ENCODE measurements around the gene SNX11.
A peak's percentile ranks its signal among the peaks of the same experiment; 100 is the strongest.
"Not testable (repeated sequence)": the region's sequence is repeated elsewhere in the genome, so short reads cannot be mapped to it uniquely, and the experiment has no call there.

SNX11 gene

GRCh38 chr17:48066192-48066591 is 41.4 kb upstream of the SNX11 start:
- no peak for DNase-seq (ENCODE audit: low read depth)
- TF ChIP-seq, protein P1, sequence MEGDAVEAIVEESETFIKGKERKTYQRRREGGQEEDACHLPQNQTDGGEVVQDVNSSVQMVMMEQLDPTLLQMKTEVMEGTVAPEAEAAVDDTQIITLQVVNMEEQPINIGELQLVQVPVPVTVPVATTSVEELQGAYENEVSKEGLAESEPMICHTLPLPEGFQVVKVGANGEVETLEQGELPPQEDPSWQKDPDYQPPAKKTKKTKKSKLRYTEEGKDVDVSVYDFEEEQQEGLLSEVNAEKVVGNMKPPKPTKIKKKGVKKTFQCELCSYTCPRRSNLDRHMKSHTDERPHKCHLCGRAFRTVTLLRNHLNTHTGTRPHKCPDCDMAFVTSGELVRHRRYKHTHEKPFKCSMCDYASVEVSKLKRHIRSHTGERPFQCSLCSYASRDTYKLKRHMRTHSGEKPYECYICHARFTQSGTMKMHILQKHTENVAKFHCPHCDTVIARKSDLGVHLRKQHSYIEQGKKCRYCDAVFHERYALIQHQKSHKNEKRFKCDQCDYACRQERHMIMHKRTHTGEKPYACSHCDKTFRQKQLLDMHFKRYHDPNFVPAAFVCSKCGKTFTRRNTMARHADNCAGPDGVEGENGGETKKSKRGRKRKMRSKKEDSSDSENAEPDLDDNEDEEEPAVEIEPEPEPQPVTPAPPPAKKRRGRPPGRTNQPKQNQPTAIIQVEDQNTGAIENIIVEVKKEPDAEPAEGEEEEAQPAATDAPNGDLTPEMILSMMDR (IDR thresholded peaks at IDR 0.05; ENCODE audit: low read depth, low read length, missing control alignments): no peak
- no peak overlapping the region for H3K4me3 ChIP-seq (ENCODE audit: low read depth, low read length)

DNA sequence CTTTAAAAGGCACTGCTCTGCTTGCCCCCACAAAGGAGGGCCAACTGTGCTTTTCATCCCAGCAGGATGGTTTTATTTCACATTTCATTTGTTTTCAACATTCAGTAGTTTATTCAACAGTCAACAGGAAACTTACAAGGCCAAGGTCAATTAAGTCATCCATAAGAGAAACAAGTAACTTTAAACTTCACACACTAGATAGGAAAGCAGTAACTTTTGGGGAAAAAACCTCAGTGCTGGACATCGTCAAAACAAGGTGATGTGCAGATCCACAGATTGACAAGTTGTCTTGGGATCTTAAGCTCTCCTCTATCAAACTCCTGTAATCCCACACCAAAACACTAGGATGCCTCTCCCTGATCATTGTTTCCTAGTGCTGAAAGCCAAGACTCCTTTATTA is 40.9 kb upstream of the SNX11 start:
- DNase-seq (ENCODE audit: low read depth): no peak
- TF ChIP-seq, protein P1 (IDR thresholded peaks at IDR 0.05; ENCODE audit: low read depth, low read length, missing control alignments): no peak
- no peak overlapping the region for H3K4me3 ChIP-seq (ENCODE audit: low read depth, low read length)

- DNase-seq (ENCODE audit: low read depth): no peak
- TF ChIP-seq, protein P1 (IDR thresholded peaks at IDR 0.05; ENCODE audit: low read depth, low read length, missing control alignments): no peak
- no peak overlapping the region for H3K4me3 ChIP-seq (ENCODE audit: low read depth, low read length)
Observed at GRCh38 chr17:48067245-48067644, 40.3 kb upstream of the SNX11 start.

DNA sequence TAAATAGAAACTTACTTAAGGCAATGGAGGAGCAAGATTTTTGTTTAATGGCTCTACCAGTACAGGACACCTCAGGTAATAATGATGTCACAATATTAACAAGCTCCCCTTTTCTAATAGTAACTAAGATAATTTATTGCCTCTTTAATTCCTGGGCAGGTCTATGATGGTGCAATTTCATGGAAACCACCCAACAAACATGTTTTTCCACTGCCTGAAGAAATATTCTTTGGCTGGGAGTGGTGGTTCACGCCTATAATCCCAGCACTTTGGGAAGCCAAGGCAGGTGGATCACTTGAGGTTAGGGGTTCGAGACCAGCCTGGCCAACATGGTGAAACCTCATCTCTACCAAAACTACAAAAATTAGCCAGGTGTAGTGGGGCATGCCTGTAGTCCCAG is 39.8 kb upstream of the SNX11 start:
- not testable (repeated sequence) for H3K4me3 ChIP-seq (ENCODE audit: low read depth, low read length)

DNA sequence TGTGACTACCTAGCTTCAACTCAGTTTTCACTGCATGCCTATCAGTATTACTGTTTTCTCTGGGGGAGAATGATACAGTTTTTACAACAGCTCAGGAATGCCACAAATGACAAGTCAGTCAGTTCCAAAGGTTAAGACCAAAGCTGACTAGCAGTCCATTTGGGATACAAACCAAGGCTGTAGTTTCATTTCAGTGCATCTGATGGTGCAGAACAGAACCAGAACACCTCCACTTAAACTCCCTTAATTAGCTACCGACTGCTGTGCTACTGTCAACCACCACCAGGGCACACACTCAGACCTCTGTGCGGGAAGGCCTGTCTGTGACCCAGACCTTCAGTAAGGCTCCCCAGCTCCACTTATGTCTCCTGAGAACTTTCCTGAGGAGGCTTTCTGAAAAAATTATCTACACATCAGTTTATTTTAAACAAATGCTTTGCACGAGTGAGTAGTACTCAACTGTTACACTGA is 39.0 kb upstream of the SNX11 start:
- DNase-seq (ENCODE audit: low read depth): no peak
- no peak overlapping the region for H3K4me3 ChIP-seq (ENCODE audit: low read depth, low read length)
- TF ChIP-seq, protein P1 (IDR thresholded peaks at IDR 0.05; ENCODE audit: low read depth, low read length, missing control alignments): peak; percentile 61

More for the DNA sequence above, 39.8 kb upstream of the SNX11 start:
- DNase-seq (ENCODE audit: low read depth): not testable (repeated sequence)

DNA sequence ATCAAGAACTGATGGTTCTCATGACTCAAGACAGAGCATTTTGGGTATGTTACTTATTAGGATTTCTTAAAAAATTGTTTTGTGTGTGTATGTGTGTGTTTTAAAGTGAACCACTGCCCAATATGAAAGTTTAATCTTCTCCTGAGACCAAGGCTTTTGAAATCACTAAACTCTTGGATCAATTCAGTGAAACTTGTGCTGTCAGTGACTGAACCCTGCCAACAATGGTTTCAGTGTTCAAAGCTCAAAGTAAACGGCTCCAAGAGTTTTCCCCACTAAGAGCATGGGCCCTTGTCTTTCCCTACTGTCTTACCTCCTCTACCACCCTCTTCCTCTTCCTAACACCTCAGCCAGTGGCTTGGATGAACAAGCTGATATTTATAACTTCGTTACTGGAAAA is 37.4 kb upstream of the SNX11 start:
- TF ChIP-seq, protein P1 (IDR thresholded peaks at IDR 0.05; ENCODE audit: low read depth, low read length, missing control alignments): no peak
- H3K4me3 ChIP-seq (ENCODE audit: low read depth, low read length): no peak overlapping the region
- DNase-seq (ENCODE audit: low read depth): no peak

- no peak for DNase-seq (ENCODE audit: low read depth)
- H3K4me3 ChIP-seq (ENCODE audit: low read depth, low read length): no peak overlapping the region
- TF ChIP-seq, protein P1 (IDR thresholded peaks at IDR 0.05; ENCODE audit: low read depth, low read length, missing control alignments): no peak
Observed at GRCh38 chr17:48071654-48072053, 35.9 kb upstream of the SNX11 start.

- H3K4me3 ChIP-seq (ENCODE audit: low read depth, low read length); DNase-seq (ENCODE audit: low read depth): not testable (repeated sequence)
Observed at GRCh38 chr17:48072811-48073210, 34.8 kb upstream of the SNX11 start.

GRCh38 chr17:48073566-48074094 is 33.9 kb upstream of the SNX11 start:
- not testable (repeated sequence) for H3K4me3 ChIP-seq (ENCODE audit: low read depth, low read length); DNase-seq (ENCODE audit: low read depth)
